ENCODE results near the gene PRMT1.
A peak's percentile ranks its signal among the peaks of the same experiment; 100 is the strongest.

Gene PRMT1

DNA sequence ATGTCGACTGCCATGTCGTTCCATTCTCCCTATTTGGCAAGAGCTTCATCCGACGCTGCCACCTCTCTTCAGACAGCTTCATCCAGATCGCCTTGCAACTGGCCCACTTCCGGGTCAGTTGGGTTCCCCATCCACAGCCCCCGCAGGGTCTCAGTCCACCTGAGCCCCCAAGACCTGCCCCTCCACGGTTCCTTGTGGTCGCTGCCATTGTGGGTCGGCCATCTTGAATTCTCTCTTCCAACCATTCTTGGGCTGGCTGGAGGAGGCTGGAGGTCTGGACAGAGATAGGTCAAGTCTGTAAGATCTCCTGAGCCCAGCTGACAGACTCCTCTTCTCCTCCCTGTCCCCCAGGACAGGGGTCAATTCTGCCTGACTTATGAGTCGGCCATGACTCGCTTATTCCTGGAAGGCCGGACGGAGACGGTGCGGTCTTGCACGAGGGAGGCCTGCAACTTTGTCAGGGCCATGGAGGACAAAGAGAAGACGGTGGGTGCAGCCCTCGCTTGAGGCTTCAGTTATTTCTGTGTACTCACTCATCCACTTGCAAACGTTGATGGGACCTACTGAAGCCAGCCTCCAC is 33.4 kb downstream of the PRMT1 start:
- Histone ChIP-seq H3K36me3 (peaks cover 35% of the 10 kb centered on the region), H3K27ac (no peak overlapping the region), H3K4me3 (ENCODE audit: low read depth, low read length) (no peak overlapping the region), H3K27me3 (ENCODE audit: insufficient read depth, low read depth, severe bottlenecking) (no peaks in the 10 kb centered on the region), H3K9me3 (ENCODE audit: severe bottlenecking) (peaks cover 3% of the 10 kb centered on the region)
- TF ChIP-seq, protein P1, sequence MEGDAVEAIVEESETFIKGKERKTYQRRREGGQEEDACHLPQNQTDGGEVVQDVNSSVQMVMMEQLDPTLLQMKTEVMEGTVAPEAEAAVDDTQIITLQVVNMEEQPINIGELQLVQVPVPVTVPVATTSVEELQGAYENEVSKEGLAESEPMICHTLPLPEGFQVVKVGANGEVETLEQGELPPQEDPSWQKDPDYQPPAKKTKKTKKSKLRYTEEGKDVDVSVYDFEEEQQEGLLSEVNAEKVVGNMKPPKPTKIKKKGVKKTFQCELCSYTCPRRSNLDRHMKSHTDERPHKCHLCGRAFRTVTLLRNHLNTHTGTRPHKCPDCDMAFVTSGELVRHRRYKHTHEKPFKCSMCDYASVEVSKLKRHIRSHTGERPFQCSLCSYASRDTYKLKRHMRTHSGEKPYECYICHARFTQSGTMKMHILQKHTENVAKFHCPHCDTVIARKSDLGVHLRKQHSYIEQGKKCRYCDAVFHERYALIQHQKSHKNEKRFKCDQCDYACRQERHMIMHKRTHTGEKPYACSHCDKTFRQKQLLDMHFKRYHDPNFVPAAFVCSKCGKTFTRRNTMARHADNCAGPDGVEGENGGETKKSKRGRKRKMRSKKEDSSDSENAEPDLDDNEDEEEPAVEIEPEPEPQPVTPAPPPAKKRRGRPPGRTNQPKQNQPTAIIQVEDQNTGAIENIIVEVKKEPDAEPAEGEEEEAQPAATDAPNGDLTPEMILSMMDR (IDR thresholded peaks at IDR 0.05; ENCODE audit: low read depth, low read length), result no peak
- no peak for DNase-seq

DNA sequence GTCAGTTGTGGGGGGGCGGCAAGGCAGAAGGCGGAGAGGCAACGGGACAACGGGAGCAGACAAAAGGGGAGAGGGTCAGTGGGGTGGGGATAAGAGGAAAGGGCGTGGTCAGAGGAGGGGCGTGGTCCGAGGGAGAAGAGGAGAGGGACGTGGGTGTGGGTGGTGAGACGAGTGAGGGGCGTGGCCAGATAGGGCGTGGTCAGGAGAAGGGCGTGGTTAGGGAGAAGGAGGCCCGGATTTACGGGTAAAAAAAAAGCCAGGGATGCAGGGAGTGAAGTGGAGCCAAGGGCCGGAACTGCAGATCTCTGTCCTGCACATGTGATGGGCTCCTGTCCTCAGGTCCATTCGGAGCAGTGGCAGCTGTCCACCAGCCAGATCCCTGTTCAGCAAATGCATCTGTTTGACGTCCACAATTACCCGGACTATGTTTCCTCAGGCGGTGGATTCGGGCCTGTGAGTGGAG is 35.4 kb downstream of the PRMT1 start:
- Histone ChIP-seq H3K4me3 (ENCODE audit: low read depth, low read length) (no peak overlapping the region), H3K27ac (no peak overlapping the region), H3K9me3 (ENCODE audit: severe bottlenecking) (peaks cover 3% of the 10 kb centered on the region), H3K27me3 (ENCODE audit: insufficient read depth, low read depth, severe bottlenecking) (no peaks in the 10 kb centered on the region), H3K36me3 (peaks cover 21% of the 10 kb centered on the region)
- TF ChIP-seq, protein P1 (IDR thresholded peaks at IDR 0.05; ENCODE audit: low read depth, low read length), result no peak
- DNase-seq, result peak; percentile 55

DNA sequence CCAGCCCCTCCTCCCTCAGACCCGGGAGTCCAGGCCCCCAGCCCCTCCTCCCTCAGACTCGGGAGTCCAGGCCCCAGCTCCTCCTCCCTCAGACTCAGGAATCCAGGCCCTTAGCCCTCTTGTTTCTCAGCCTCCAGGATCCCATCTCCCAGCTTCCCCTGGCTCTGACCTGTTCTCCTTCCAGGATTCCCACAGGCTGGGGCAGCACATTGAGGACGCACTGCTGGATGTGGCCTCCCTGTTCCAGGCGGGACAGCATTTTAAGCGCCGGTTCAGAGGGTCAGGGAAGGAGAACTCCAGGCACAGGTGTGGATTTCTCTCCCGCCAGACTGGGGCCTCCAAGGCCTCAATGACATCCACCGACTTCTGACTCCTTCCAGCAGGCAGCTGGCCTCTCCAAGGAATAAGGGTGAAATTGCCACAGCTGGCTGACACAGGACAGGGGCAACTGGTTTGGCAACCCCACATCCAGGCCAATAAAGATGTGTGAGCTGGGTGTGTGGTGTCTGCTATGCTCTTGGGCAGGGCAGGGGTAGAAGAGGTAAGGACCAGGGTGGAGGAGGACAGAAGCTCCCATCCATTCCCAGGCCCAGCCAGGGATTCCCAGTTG is 36.3 kb downstream of the PRMT1 start:
- Histone ChIP-seq H3K9me3 (ENCODE audit: severe bottlenecking) (peaks cover 3% of the 10 kb centered on the region), H3K36me3 (peaks cover 21% of the 10 kb centered on the region), H3K27me3 (ENCODE audit: insufficient read depth, low read depth, severe bottlenecking) (no peaks in the 10 kb centered on the region), H3K4me3 (ENCODE audit: low read depth, low read length) (no peak overlapping the region), H3K27ac (no peak overlapping the region)
- TF ChIP-seq, protein P1 (IDR thresholded peaks at IDR 0.05; ENCODE audit: low read depth, low read length), result no peak
- no peak for DNase-seq

DNA sequence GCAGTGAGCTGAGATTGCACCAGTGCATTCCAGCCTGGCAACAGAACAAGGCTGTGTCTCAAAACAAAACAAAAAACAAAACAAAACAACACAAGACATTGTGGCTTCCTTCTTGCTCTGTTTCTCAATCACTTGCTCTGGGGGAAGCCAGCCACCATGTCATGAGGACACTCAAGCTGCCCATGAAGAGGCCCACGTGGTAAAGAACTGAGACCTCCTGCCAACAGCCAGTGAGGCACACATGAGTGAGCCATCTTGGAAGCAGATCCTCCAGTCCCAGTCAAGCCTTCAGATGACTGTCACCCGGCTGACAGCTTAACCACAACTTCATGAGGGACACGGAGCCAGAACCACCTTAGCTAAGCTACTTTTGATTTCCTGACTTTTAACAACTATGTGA is 39.1 kb downstream of the PRMT1 start:
- Histone ChIP-seq H3K4me3 (ENCODE audit: low read depth, low read length) (no peak overlapping the region), H3K27ac (no peak overlapping the region), H3K27me3 (ENCODE audit: insufficient read depth, low read depth, severe bottlenecking) (no peaks in the 10 kb centered on the region), H3K36me3 (peaks cover 11% of the 10 kb centered on the region), H3K9me3 (ENCODE audit: severe bottlenecking) (peaks cover 3% of the 10 kb centered on the region)
- TF ChIP-seq, protein P1 (IDR thresholded peaks at IDR 0.05; ENCODE audit: low read depth, low read length), result no peak
- DNase-seq, result no peak

DNA sequence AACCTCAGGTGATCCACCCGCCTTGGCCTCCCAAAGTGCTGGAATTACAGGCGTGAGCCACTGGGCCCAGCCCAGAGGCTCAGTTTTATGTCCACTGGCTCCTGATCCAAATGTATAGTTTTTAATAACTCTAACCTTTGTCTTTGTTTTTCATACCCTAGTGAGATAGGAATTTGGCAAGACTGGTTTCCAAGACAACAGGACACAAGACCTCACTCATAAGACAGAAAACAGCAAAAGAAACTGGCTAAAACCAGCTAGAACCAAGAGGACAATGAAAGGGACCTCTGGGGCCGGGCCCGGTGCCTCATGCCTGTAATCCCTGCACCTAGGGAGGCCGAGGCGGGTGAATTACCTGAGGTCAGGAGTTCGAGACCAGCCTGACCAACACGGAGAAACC is 41.4 kb downstream of the PRMT1 start:
- Histone ChIP-seq H3K27me3 (ENCODE audit: insufficient read depth, low read depth, severe bottlenecking) (no peaks in the 10 kb centered on the region), H3K4me3 (ENCODE audit: low read depth, low read length) (no peak overlapping the region)

More for the DNA sequence above, 41.4 kb downstream of the PRMT1 start:
- peaks cover 3% of the 10 kb centered on the region for H3K9me3 ChIP-seq (ENCODE audit: severe bottlenecking)
- no peak for DNase-seq
- H3K36me3 ChIP-seq, result peaks cover 4% of the 10 kb centered on the region
- TF ChIP-seq, protein P1 (IDR thresholded peaks at IDR 0.05; ENCODE audit: low read depth, low read length), result no peak
- H3K27ac ChIP-seq, result no peak overlapping the region
